Esophagus muscularis mucosa (tissue), 4 donors: ENCODE data around the gene GFRAL. TPM values are rescaled to one million over a fixed set of nuclear protein-coding genes. Genes with fewer than 3 reads are reported as not detected.

Source experiments
- DNase-seq: peaks from one replicate; pipeline ENCODE4 v3.0.0-alpha.2; 2017; ENCODE audit errors: extremely low spot score
- H3K27ac ChIP-seq, 4 donors: fragments of 200-600 bp; sonication (generic); replicated peaks in 1 of 4; 1 replicate in 3 of 4; 2 replicates in 1 of 4; pipeline ENCODE4 v1.5.1; 2016 to 2019; ENCODE audit warnings: mild to moderate bottlenecking in 1 of 4
- H3K27me3 ChIP-seq, 4 donors: fragments of 200-600 bp; sonication (generic); one replicate each; pipeline versions ENCODE4 v1.5.1 to v1.6.0; 2016 to 2019
- H3K36me3 ChIP-seq, 4 donors: fragments of 200-600 bp; sonication (generic); one replicate each; pipeline ENCODE4 v1.5.1; 2016 to 2019
- H3K4me1 ChIP-seq, 4 donors: fragments of 200-600 bp; sonication (generic); one replicate each; pipeline ENCODE4 v1.5.1; 2016 to 2019
- H3K4me3 ChIP-seq, 4 donors: fragments of 200-600 bp; sonication (generic); 1 replicate in 2 of 4; 2 replicates in 2 of 4; pipeline ENCODE4 v1.5.1; 2016 to 2019; ENCODE audit warnings: mild to moderate bottlenecking in 4 of 4, moderate library complexity in 1 of 4
- H3K9me3 ChIP-seq, 4 donors: fragments of 200-600 bp; sonication (generic); 1 replicate in 3 of 4; 2 replicates in 1 of 4; pipeline ENCODE4 v1.5.1; 2016 to 2019
- CTCF ChIP-seq, 3 experiments: fragments of 200-600 bp in 2 of 3; fragments of 450-650 bp in 1 of 3; sonication (generic) in 2 of 3; IDR thresholded peaks; one replicate each; pipeline ENCODE4 v1.5.1; 2017 to 2019; ENCODE audit warnings: antibody characterized with exemption in 3 of 3, mild to moderate bottlenecking in 2 of 3, moderate library complexity in 1 of 3
- EP300 ChIP-seq: sonication (generic); formaldehyde crosslinking; IDR thresholded peaks from one replicate; pipeline ENCODE4 v1.6.1; 2017; ENCODE audit warnings: antibody characterized with exemption
- POLR2A ChIP-seq: fragments of 450-650 bp; IDR thresholded peaks from one replicate; pipeline ENCODE4 v1.6.1; 2017; ENCODE audit warnings: antibody characterized with exemption, moderate library complexity, mild to moderate bottlenecking, low read depth
- POLR2AphosphoS5 ChIP-seq, 2 donors: sonication (generic); formaldehyde crosslinking; IDR thresholded peaks; one replicate each; pipeline ENCODE4 v1.6.1; 2017; ENCODE audit warnings: antibody characterized with exemption in 2 of 2
- WGBS: methylation state at CpG from one replicate; pipeline ENCODE4 v1.1.5; 2018; 5-methylcytosine and 5-hydroxymethylcytosine counted together
- intact Hi-C: fragments of 100-400 bp; cut with DNase I; formaldehyde crosslinking; loops from one replicate; pipeline ENCODE4 v1.15.1; 2023
- total RNA-seq, 4 donors: library from RNA; depleted of rRNA; stranded (reverse); fragments of >200 nt; gene quantifications; one replicate each; pipeline versions ENCODE4 v1.1.0 to v1.2.1, GENCODE V29; 2016

The GFRAL gene
- total RNA-seq, 4 donors from 2014 or later = not detected

- TF ChIP-seq POLR2A (no peak), CTCF (IDR thresholded peaks at IDR 0.05) (no peak), POLR2AphosphoS5 (IDR thresholded peaks at IDR 0.05) (no peak), EP300 (no peak)
- H3K27me3 ChIP-seq = no peaks in the 10 kb centered on the region
- WGBS = 87% methylated on average over 3 of the region's 3 CpGs
- no peaks in the 10 kb centered on the region for H3K4me1 ChIP-seq
- no peaks in the 10 kb centered on the region for H3K36me3 ChIP-seq
- no peak overlapping the region for H3K27ac ChIP-seq
- H3K4me3 ChIP-seq = no peak overlapping the region
- no peaks in the 10 kb centered on the region for H3K9me3 ChIP-seq
- intact Hi-C loops = no loop called here
- DNase-seq = no peak
Observed at GRCh38 chr6:55388211-55388610, 60.9 kb downstream of the GFRAL start.

GRCh38 chr6:55395871-55396270, 68.6 kb downstream of the GFRAL start:
- H3K4me3 ChIP-seq = no peak overlapping the region
- no peak for DNase-seq
- no peak overlapping the region for H3K27ac ChIP-seq
- WGBS = 33% methylated on average over 3 of the region's 3 CpGs
- H3K27me3 ChIP-seq = no peaks in the 10 kb centered on the region
- TF ChIP-seq CTCF (IDR thresholded peaks at IDR 0.05) (no peak), POLR2AphosphoS5 (IDR thresholded peaks at IDR 0.05) (no peak), POLR2A (no peak), EP300 (no peak)
- H3K36me3 ChIP-seq = no peaks in the 10 kb centered on the region
- H3K9me3 ChIP-seq = no peaks in the 10 kb centered on the region
- intact Hi-C loops = no loop called here
- H3K4me1 ChIP-seq = peaks cover 0 to 9% (median 6%) of the 10 kb centered on the region in 4 donors

- no peaks in the 10 kb centered on the region for H3K27me3 ChIP-seq
- H3K4me3 ChIP-seq = no peak overlapping the region
- no peak overlapping the region for H3K27ac ChIP-seq
- peaks cover 0 to 9% (median 6%) of the 10 kb centered on the region in 4 donors for H3K4me1 ChIP-seq
- no peak for DNase-seq
- WGBS = 76% methylated on average over 3 of the region's 3 CpGs
- no peak for TF ChIP-seq CTCF (IDR thresholded peaks at IDR 0.05)
- no peak for TF ChIP-seq POLR2AphosphoS5 (IDR thresholded peaks at IDR 0.05)
- no peak for TF ChIP-seq EP300
- TF ChIP-seq POLR2A = no peak
- no peaks in the 10 kb centered on the region for H3K36me3 ChIP-seq
- intact Hi-C loops = no loop called here
- H3K9me3 ChIP-seq = no peaks in the 10 kb centered on the region
Observed at GRCh38 chr6:55397986-55398385, 70.7 kb downstream of the GFRAL start.

GRCh38 chr6:55399351-55399750, 72.1 kb downstream of the GFRAL start:
- H3K4me3 ChIP-seq = no peak overlapping the region
- H3K27me3 ChIP-seq = no peaks in the 10 kb centered on the region
- peaks cover 0 to 9% (median 6%) of the 10 kb centered on the region in 4 donors for H3K4me1 ChIP-seq
- no peaks in the 10 kb centered on the region for H3K9me3 ChIP-seq
- no peak overlapping the region for H3K27ac ChIP-seq
- H3K36me3 ChIP-seq = no peaks in the 10 kb centered on the region
- DNase-seq = no peak
- WGBS = 47% methylated on average over 1 of the region's 1 CpG
- no peak for TF ChIP-seq EP300
- TF ChIP-seq CTCF (IDR thresholded peaks at IDR 0.05) = no peak
- TF ChIP-seq POLR2A = no peak
- TF ChIP-seq POLR2AphosphoS5 (IDR thresholded peaks at IDR 0.05) = no peak
- intact Hi-C loops = no loop called here
